Stimulated activated naive CD8-positive, alpha-beta T cell treated with anti-CD3 and anti-CD28 coated beads, Interleukin-15, amount 100 ng/mL, for 72 hours (primary cell): ENCODE data around the gene MED10.

Source experiments
- ATAC-seq: fragments of 150-1000 bp; cut with Tn5 transposase; 2 replicates; pipeline ENCODE4 v1.10.0; 2021; ENCODE audit warnings: mild to moderate bottlenecking, moderate library complexity
- DNase-seq, 2 donors: peaks; one replicate each; pipeline ENCODE4 v3.0.0; 2021 to 2022
- H3K27ac Mint-ChIP-seq, 2 donors: one replicate each; pipeline ENCODE4 v1.8.0; 2022; ENCODE audit warnings: mild to moderate bottlenecking in 2 of 2, mixed read lengths in 2 of 2, moderate library complexity in 2 of 2
- H3K27me3 Mint-ChIP-seq: one replicate; pipeline ENCODE4 v1.8.0; 2022; ENCODE audit warnings: mixed read lengths
- H3K4me1 Mint-ChIP-seq: one replicate; pipeline ENCODE4 v1.8.0; 2022; ENCODE audit warnings: mild to moderate bottlenecking, mixed read lengths
- H3K4me3 Mint-ChIP-seq, 2 donors: one replicate each; pipeline ENCODE4 v1.8.0; 2022; ENCODE audit warnings: mild to moderate bottlenecking in 2 of 2, mixed read lengths in 2 of 2, moderate library complexity in 1 of 2
- H3K9me3 Mint-ChIP-seq, 2 donors: one replicate each; pipeline ENCODE4 v1.8.0; 2022; ENCODE audit warnings: mixed read lengths in 2 of 2

Gene MED10

GRCh38 chr5:6377905-6378765 lies at the start of gene MED10:
TSS of gene MED10 (minus strand) at chr5:6378547. CDS start at chr5:6378483, 64 bp downstream.
- no peaks in the 10 kb centered on the region for H3K27me3 Mint-ChIP-seq
- H3K9me3 Mint-ChIP-seq: no peaks in the 10 kb centered on the region
- ATAC-seq (peak; percentile 97), DNase-seq (peak; percentile 91 to 96)
- H3K4me3 Mint-ChIP-seq: peak within 1 kb of the TSS; percentile 99 to 100
- H3K4me1 Mint-ChIP-seq: peaks cover 53% of the 10 kb centered on the region
- peak within 1 kb of the TSS; percentile 98 for H3K27ac Mint-ChIP-seq

- H3K4me3 Mint-ChIP-seq: no peak overlapping the region
- ATAC-seq: no peak
- peaks cover 36% of the 10 kb centered on the region for H3K27me3 Mint-ChIP-seq
- no peak overlapping the region for H3K27ac Mint-ChIP-seq
- no peak for DNase-seq
- H3K9me3 Mint-ChIP-seq: no peaks in the 10 kb centered on the region
- H3K4me1 Mint-ChIP-seq: no peaks in the 10 kb centered on the region
These were observed 49.3 kb upstream of the MED10 start for GRCh38 chr5:6427694-6428093.

- no peak for ATAC-seq
- no peak overlapping the region for H3K4me3 Mint-ChIP-seq
- H3K9me3 Mint-ChIP-seq: no peaks in the 10 kb centered on the region
- H3K27me3 Mint-ChIP-seq: peaks cover 36% of the 10 kb centered on the region
- no peak for DNase-seq
- H3K4me1 Mint-ChIP-seq: no peaks in the 10 kb centered on the region
- H3K27ac Mint-ChIP-seq: no peak overlapping the region
These were observed 46.4 kb upstream of the MED10 start for GRCh38 chr5:6424700-6425099.

GRCh38 chr5:6424110-6424659 lies 45.8 kb upstream of the MED10 start:
- DNase-seq: no peak
- ATAC-seq: peak; percentile 43
- Mint-ChIP-seq H3K27me3 (peaks cover 33% of the 10 kb centered on the region), H3K27ac (no peak overlapping the region), H3K9me3 (no peaks in the 10 kb centered on the region), H3K4me1 (no peaks in the 10 kb centered on the region), H3K4me3 (no peak overlapping the region)

- no peak overlapping the region for H3K4me3 Mint-ChIP-seq
- DNase-seq: no peak
- peaks cover 33% of the 10 kb centered on the region for H3K27me3 Mint-ChIP-seq
- H3K9me3 Mint-ChIP-seq: no peaks in the 10 kb centered on the region
- no peak overlapping the region for H3K27ac Mint-ChIP-seq
- no peaks in the 10 kb centered on the region for H3K4me1 Mint-ChIP-seq
- no peak for ATAC-seq
These were observed 45.2 kb upstream of the MED10 start for GRCh38 chr5:6423327-6424109.

GRCh38 chr5:6419340-6419852 lies 41.0 kb upstream of the MED10 start:
- ATAC-seq: no peak
- no peak for DNase-seq
- Mint-ChIP-seq H3K27ac (no peak overlapping the region), H3K4me1 (no peaks in the 10 kb centered on the region), H3K4me3 (no peak overlapping the region), H3K9me3 (no peaks in the 10 kb centered on the region), H3K27me3 (peaks cover 15% of the 10 kb centered on the region)

GRCh38 chr5:6418679-6419276 lies 40.4 kb upstream of the MED10 start:
- no peak overlapping the region for H3K4me3 Mint-ChIP-seq
- no peak for DNase-seq
- H3K27me3 Mint-ChIP-seq: peaks cover 13% of the 10 kb centered on the region
- no peak for ATAC-seq
- no peaks in the 10 kb centered on the region for H3K4me1 Mint-ChIP-seq
- H3K27ac Mint-ChIP-seq: no peak overlapping the region
- no peaks in the 10 kb centered on the region for H3K9me3 Mint-ChIP-seq

- DNase-seq (no peak), ATAC-seq (no peak)
- H3K4me3 Mint-ChIP-seq: no peak overlapping the region
- H3K27me3 Mint-ChIP-seq: peaks cover 13% of the 10 kb centered on the region
- H3K9me3 Mint-ChIP-seq: no peaks in the 10 kb centered on the region
- H3K4me1 Mint-ChIP-seq: no peaks in the 10 kb centered on the region
- no peak overlapping the region for H3K27ac Mint-ChIP-seq
These were observed 39.3 kb upstream of the MED10 start for GRCh38 chr5:6417657-6418056.

GRCh38 chr5:6412811-6413210 lies 34.5 kb upstream of the MED10 start:
- Mint-ChIP-seq H3K4me3 (no peak overlapping the region), H3K27ac (no peak overlapping the region), H3K9me3 (no peaks in the 10 kb centered on the region), H3K27me3 (peaks cover 19% of the 10 kb centered on the region), H3K4me1 (peaks cover 7% of the 10 kb centered on the region)
- ATAC-seq (no peak), DNase-seq (no peak)

GRCh38 chr5:6411141-6411540 lies 32.8 kb upstream of the MED10 start:
- no peak overlapping the region for H3K4me3 Mint-ChIP-seq
- H3K27ac Mint-ChIP-seq: no peak overlapping the region
- no peaks in the 10 kb centered on the region for H3K9me3 Mint-ChIP-seq
- no peak for ATAC-seq
- no peak for DNase-seq
- peaks cover 19% of the 10 kb centered on the region for H3K27me3 Mint-ChIP-seq
- peaks cover 7% of the 10 kb centered on the region for H3K4me1 Mint-ChIP-seq

GRCh38 chr5:6410421-6410820 lies 32.1 kb upstream of the MED10 start:
- DNase-seq: no peak
- ATAC-seq: no peak
- Mint-ChIP-seq H3K27ac (no peak overlapping the region), H3K9me3 (no peaks in the 10 kb centered on the region), H3K27me3 (peaks cover 19% of the 10 kb centered on the region), H3K4me1 (peaks cover 7% of the 10 kb centered on the region), H3K4me3 (no peak overlapping the region)

GRCh38 chr5:6408627-6409446 lies 30.5 kb upstream of the MED10 start:
- H3K27me3 Mint-ChIP-seq: peaks cover 19% of the 10 kb centered on the region
- no peaks in the 10 kb centered on the region for H3K9me3 Mint-ChIP-seq
- DNase-seq: no peak
- ATAC-seq: no peak
- H3K27ac Mint-ChIP-seq: no peak overlapping the region
- peaks cover 7% of the 10 kb centered on the region for H3K4me1 Mint-ChIP-seq
- peak overlapping the region in 1 of 2 donors; percentile 20 for H3K4me3 Mint-ChIP-seq

- no peaks in the 10 kb centered on the region for H3K9me3 Mint-ChIP-seq
These were observed 29.9 kb upstream of the MED10 start for GRCh38 chr5:6408260-6408596.

GRCh38 chr5:6407558-6408259 lies 29.4 kb upstream of the MED10 start:
- no peak overlapping the region for H3K27ac Mint-ChIP-seq
- DNase-seq (no peak), ATAC-seq (no peak)
- H3K4me1 Mint-ChIP-seq: peaks cover 7% of the 10 kb centered on the region
- peaks cover 28% of the 10 kb centered on the region for H3K27me3 Mint-ChIP-seq
- no peaks in the 10 kb centered on the region for H3K9me3 Mint-ChIP-seq
- no peak overlapping the region for H3K4me3 Mint-ChIP-seq

More at GRCh38 chr5:6408260-6408596, 29.9 kb upstream of the MED10 start:
- H3K4me3 Mint-ChIP-seq: no peak overlapping the region
- DNase-seq: no peak
- no peak for ATAC-seq
- H3K27me3 Mint-ChIP-seq: peaks cover 23% of the 10 kb centered on the region
- H3K4me1 Mint-ChIP-seq: peaks cover 7% of the 10 kb centered on the region
- no peak overlapping the region for H3K27ac Mint-ChIP-seq
